Measurements from ENCODE around the gene BET1L.
"Not testable (repeated sequence)": the region's sequence is repeated elsewhere in the genome, so short reads cannot be mapped to it uniquely, and the experiment has no call there.

BET1L gene

DNA sequence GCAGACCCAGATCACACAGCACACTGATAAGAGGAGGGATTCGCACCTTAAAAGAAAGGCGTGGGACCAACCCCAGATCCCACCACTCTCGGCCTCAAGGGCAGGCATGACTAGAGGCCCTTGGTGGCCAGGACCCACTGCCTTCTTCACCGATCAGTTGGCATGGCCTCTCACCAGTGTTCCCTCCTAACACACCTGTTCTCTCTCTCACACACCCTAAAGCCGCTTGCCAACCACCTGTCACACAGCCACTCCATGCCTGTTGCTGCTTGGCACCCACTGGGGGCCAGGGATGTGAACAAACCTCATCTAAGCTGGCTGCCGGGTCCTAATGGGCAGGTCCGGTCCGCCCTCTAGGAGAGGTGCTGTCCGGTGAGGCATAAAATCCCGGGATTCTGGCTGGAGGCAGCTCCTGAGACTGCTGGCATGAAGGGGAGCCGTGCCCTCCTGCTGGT, 14.5 kb downstream of the BET1L start, which contains the start of gene SCGB1C1:
Gene SCGB1C1 (plus strand): TSS at position 405 of the 455 bp plus-strand sequence. CDS start 22 bp downstream, at position 427.
- DNase-seq, result not testable (repeated sequence)

DNA sequence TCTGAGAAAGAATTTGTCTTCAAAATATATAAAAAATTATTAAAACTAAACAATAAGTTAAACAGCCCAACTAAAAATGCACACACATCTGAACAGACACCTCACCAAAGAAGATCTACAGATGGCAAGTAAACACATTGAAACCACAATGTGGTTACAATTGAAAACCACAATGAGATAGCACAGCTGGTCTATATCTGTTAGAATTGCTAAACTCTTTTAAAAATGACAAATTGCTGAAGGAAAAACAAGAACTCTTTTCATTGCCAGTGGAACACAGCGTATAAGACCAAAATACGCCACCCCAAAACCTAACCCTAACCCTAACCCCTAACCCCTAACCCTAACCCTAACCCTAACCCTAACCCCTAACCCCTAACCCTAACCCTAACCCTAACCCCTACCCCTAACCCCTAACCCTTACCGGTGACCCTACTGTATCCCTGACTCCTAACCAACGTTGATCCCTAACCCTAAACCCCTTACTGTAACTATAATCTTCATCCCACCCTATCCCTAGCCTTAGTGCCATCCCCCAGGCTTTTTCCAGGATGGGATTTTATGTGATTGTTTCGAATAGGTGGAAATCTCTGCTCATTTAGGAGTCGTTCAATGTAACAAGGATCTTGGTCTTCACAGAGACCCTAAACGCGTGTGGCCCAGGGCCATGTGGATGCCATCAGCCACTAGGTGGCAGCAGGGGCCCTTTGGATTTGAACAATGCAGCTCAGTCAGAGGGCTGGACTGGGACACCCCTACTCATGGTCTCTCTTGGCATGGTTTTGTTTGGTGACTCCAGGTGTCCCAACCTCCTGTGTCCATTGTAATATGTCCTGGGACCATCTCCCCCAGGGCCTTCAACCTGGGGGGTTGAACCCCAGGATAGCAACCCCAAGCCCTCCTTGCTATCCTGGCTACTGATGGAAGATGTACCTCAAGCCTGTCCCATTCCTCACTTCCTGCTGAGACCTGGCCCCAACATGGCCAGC, 15.4 kb downstream of the BET1L start:
- peak; percentile 54 for DNase-seq

GRCh38 chr11:190546-190945, 16.7 kb downstream of the BET1L start:
- DNase-seq, result not testable (repeated sequence)

- not testable (repeated sequence) for DNase-seq
These were observed 17.3 kb downstream of the BET1L start for GRCh38 chr11:189843-190311.

DNA sequence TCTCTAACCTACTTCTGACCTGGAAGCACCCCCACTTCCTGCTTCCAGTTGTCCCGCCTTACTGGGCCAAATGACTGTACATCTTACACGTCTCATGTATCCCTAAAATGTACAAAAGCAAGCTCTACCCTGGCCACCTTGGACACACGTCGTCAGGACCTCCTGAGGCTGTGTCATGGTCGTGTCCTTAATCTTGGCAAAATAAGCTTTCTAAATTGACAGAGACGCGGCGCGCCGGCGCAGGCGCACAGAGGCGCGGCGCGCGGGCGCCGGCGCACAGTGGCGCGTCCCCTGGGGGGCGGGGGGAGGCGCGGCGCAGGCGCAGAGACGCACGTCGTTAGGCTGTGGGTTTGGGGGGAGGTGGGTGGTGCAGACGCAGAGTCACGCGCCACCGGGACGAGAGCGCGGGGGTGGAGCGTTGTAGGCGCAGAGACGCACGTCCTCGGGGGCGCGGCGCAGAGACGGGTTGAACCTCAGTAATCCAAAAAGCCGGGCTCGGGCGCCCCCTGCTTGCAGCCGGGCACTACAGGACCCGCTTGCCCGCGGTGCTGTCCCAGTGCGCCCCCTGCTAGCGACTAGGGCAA, 17.9 kb downstream of the BET1L start:
- DNase-seq, result not testable (repeated sequence)

GRCh38 chr11:180242-180641, 27.0 kb downstream of the BET1L start:
- DNase-seq, result not testable (repeated sequence)
